Stomach (tissue), 19 donors: ENCODE data around the gene CENPL. TPM values are rescaled to one million over a fixed set of nuclear protein-coding genes. Genes with fewer than 3 reads are reported as not detected.
A peak's percentile ranks its signal among the peaks of the same experiment; 100 is the strongest.

Experiments used
- DNase-seq, 2 donors: peaks; one replicate each; pipeline versions ENCODE4 v3.0.0 to v3.0.0-alpha.2; 2013 to 2019
- H3K27ac ChIP-seq, 5 donors: fragments of 200-600 bp in 4 of 5; sonication (generic) in 4 of 5; one replicate each; pipeline ENCODE4 v1.5.1; 2013 to 2019; ENCODE audit warnings: mild to moderate bottlenecking in 1 of 5, moderate library complexity in 1 of 5
- H3K27me3 ChIP-seq, 3 donors: fragments of 200-600 bp; sonication (generic); one replicate each; pipeline ENCODE4 v1.5.1; 2017 to 2019; ENCODE audit warnings: mixed run types in 1 of 3
- H3K36me3 ChIP-seq, 4 donors: fragments of 200-600 bp; sonication (generic); 1 replicate in 3 of 4; 2 replicates in 1 of 4; pipeline ENCODE4 v1.5.1; 2016 to 2019
- H3K4me1 ChIP-seq, 4 donors: fragments of 200-600 bp; sonication (generic); one replicate each; pipeline ENCODE4 v1.5.1; 2016 to 2019
- H3K4me3 ChIP-seq, 4 donors: fragments of 200-600 bp; sonication (generic) in 3 of 4; one replicate each; pipeline ENCODE4 v1.5.1; 2016 to 2019; ENCODE audit warnings: mild to moderate bottlenecking in 1 of 4
- H3K9me3 ChIP-seq, 4 donors: fragments of 200-600 bp; sonication (generic); one replicate each; pipeline ENCODE4 v1.5.1; 2016 to 2019
- CTCF ChIP-seq, 7 experiments: fragments of 450-650 bp in 4 of 7; fragments of 200-600 bp in 3 of 7; sonication (generic) in 3 of 7; IDR thresholded peaks; one replicate each; pipeline ENCODE4 v1.5.1; 2016 to 2019; ENCODE audit warnings: antibody characterized with exemption in 7 of 7, control low read depth in 2 of 7, mild to moderate bottlenecking in 1 of 7
- EP300 ChIP-seq: sonication (generic); formaldehyde crosslinking; IDR thresholded peaks from one replicate; pipeline ENCODE4 v1.6.1; 2017; ENCODE audit warnings: antibody characterized with exemption
- POLR2A ChIP-seq, 4 donors: fragments of 450-650 bp; IDR thresholded peaks; one replicate each; pipeline ENCODE4 v1.6.1; 2016; ENCODE audit warnings: antibody characterized with exemption in 4 of 4, control low read depth in 2 of 4, mild to moderate bottlenecking in 1 of 4, moderate library complexity in 1 of 4
- POLR2AphosphoS5 ChIP-seq, 3 donors: sonication (generic); formaldehyde crosslinking; IDR thresholded peaks; one replicate each; pipeline ENCODE4 v1.6.1; 2016; ENCODE audit warnings: antibody characterized with exemption in 3 of 3
- WGBS, 5 donors: extraction: QIAGEN DNeasy Blood & Tissue Kit in 3 of 5; methylation state at CpG; one replicate each; pipeline versions ENCODE4 v1.1.5 to v1.1.7; 2013 to 2018; 5-methylcytosine and 5-hydroxymethylcytosine counted together
- intact Hi-C: fragments of 100-400 bp; cut with DNase I; formaldehyde crosslinking; loops from one replicate; pipeline ENCODE4 v1.15.1; 2023; ENCODE audit warnings: low total_unique reads
- long read RNA-seq, 10 donors: transcript quantifications; one replicate each; lab custom pipeline, GENCODE V29; 2026
- polyA plus RNA-seq, 3 donors: library from polyadenylated mRNA; stranded (reverse); fragments of 200-250 nt; gene quantifications; one replicate each; pipeline ENCODE4 v1.2.3, GENCODE V29; 2013
- total RNA-seq, 5 donors: library from RNA; depleted of rRNA; stranded (reverse); fragments of >200 nt; gene quantifications; one replicate each; pipeline versions ENCODE4 v1.1.0 to v1.2.3, GENCODE V29; 2014 to 2016
- donor health status: healthy with polysubstance abuse.
- donor health status: Bipolar disorder and iron deficiency.
- donor health status: healthy.

The CENPL gene
- 10 to 100 TPM in 1 of 5 donors, 1 to 10 TPM in 3, under 1 TPM in 1; 0.45 to 14.1 (median 4.1) TPM for total RNA-seq
- polyA plus RNA-seq, result 1 to 10 TPM; 2.0 to 4.4 (median 2.6) TPM
- long read RNA-seq, donor 1, partial matches to known transcripts, result 0 of 1 reads
- long read RNA-seq, donor 1, other reads (novel, unspliced or antisense), result 0 of 1 reads
- long read RNA-seq, donor 2, partial matches to known transcripts, result 0 of 1 reads
- long read RNA-seq, donor 2, other reads (novel, unspliced or antisense), result 0 of 1 reads
- long read RNA-seq, donor 3, result 0 reads
- long read RNA-seq, donor 4, result 0 reads
- long read RNA-seq, donor 5, partial matches to known transcripts, result 0 of 2 reads
- long read RNA-seq, donor 5, other reads (novel, unspliced or antisense), result 0 of 2 reads
- long read RNA-seq, donor 6, result 0 reads
- long read RNA-seq, donor 7, partial matches to known transcripts, result 0 of 1 reads
- long read RNA-seq, donor 7, other reads (novel, unspliced or antisense), result 0 of 1 reads
- long read RNA-seq, donor 8, partial matches to known transcripts, result 0 of 1 reads
- long read RNA-seq, donor 8, other reads (novel, unspliced or antisense), result 0 of 1 reads
- long read RNA-seq, donor 9, partial matches to known transcripts, result 0 of 2 reads
- long read RNA-seq, donor 9, other reads (novel, unspliced or antisense), result 0 of 2 reads
- long read RNA-seq, donor 10, result 0 reads

- H3K27ac ChIP-seq, result peak within 1 kb of the TSS; percentile 89 to 98 (median 95)
- H3K4me3 ChIP-seq, result peak within 1 kb of the TSS; percentile 63 to 91 (median 74)
- WGBS, 5 donors, result 0% methylated on average over 47 to 55 of the region's 55 CpGs
- peak; percentile 98 to 99 for DNase-seq
- peaks cover 9 to 60% (median 35%) of the 10 kb centered on the region in 4 donors for H3K4me1 ChIP-seq
- no peaks in the 10 kb centered on the region for H3K9me3 ChIP-seq
- H3K36me3 ChIP-seq, result peaks cover 0 to 3% (median 1%) of the 10 kb centered on the region in 4 donors
- TF ChIP-seq POLR2A (IDR thresholded peaks at IDR 0.05) (peak in 1 of 4 donors; percentile 40), CTCF (IDR thresholded peaks at IDR 0.05) (peak in 2 of 7 experiments; percentile 7), POLR2AphosphoS5 (IDR thresholded peaks at IDR 0.05) (peak; percentile 67 to 95 (median 73)), EP300 (no peak)
- H3K27me3 ChIP-seq, result no peaks in the 10 kb centered on the region
- intact Hi-C loops, result loop anchor here (10.0 kb wide), 1 partner anchor 400 kb away; no protein-coding TSS in a partner anchor
These were observed at the start of gene CENPL, which contains the start of gene DARS2 for GRCh38 chr1:173824315-173825081. Gene CENPL, minus strand, starts transcription at chr1:173824883. Its CDS starts 13,584 bp downstream, at chr1:173811299. Gene DARS2, plus strand, starts transcription at chr1:173824673. Its CDS starts 557 bp downstream, at chr1:173825230.

GRCh38 chr1:173871500-173871899 lies 46.8 kb upstream of the CENPL start:
- H3K4me1 ChIP-seq, result peaks cover 4 to 44% (median 27%) of the 10 kb centered on the region in 4 donors
- TF ChIP-seq POLR2A (IDR thresholded peaks at IDR 0.05) (no peak), CTCF (IDR thresholded peaks at IDR 0.05) (no peak), POLR2AphosphoS5 (IDR thresholded peaks at IDR 0.05) (no peak)
- no peaks in the 10 kb centered on the region for H3K27me3 ChIP-seq
- 45 to 92% (median 88%) methylated on average over 2 of the region's 2 CpGs for WGBS, 5 donors
- no peak overlapping the region for H3K4me3 ChIP-seq
- H3K9me3 ChIP-seq, result no peaks in the 10 kb centered on the region
- intact Hi-C loops, result no loop called here
- H3K36me3 ChIP-seq, result peaks cover 2 to 39% (median 34%) of the 10 kb centered on the region in 4 donors
- DNase-seq, result no peak
- no peak overlapping the region for H3K27ac ChIP-seq

GRCh38 chr1:173871091-173871490 lies 46.4 kb upstream of the CENPL start:
- no peak for DNase-seq
- Histone ChIP-seq H3K27ac (peak overlapping the region in 2 of 5 donors; percentile 94 to 98), H3K9me3 (no peaks in the 10 kb centered on the region), H3K36me3 (peaks cover 5 to 39% (median 34%) of the 10 kb centered on the region in 4 donors), H3K27me3 (no peaks in the 10 kb centered on the region), H3K4me3 (no peak overlapping the region), H3K4me1 (peaks cover 8 to 48% (median 31%) of the 10 kb centered on the region in 4 donors)
- no peak for TF ChIP-seq POLR2A (IDR thresholded peaks at IDR 0.05)
- no peak for TF ChIP-seq POLR2AphosphoS5 (IDR thresholded peaks at IDR 0.05)
- no peak for TF ChIP-seq CTCF (IDR thresholded peaks at IDR 0.05)
- TF ChIP-seq EP300, result no peak
- intact Hi-C loops, result no loop called here
- 75 to 90% (median 76%) methylated on average over 5 of the region's 5 CpGs for WGBS, 5 donors
